GM19372 (cell line): ENCODE results near the gene CRYBG1.
A peak's percentile ranks its signal among the peaks of the same experiment; 100 is the strongest.

Source experiments
- ATAC-seq: cut with Tn5 transposase; IDR thresholded peaks from one replicate; pipeline ENCODE4 v1.9.1; 2021; ENCODE audit warnings: mild to moderate bottlenecking, low read depth, moderate library complexity; ENCODE audit not compliant: unreplicated experiment

CRYBG1 gene

DNA sequence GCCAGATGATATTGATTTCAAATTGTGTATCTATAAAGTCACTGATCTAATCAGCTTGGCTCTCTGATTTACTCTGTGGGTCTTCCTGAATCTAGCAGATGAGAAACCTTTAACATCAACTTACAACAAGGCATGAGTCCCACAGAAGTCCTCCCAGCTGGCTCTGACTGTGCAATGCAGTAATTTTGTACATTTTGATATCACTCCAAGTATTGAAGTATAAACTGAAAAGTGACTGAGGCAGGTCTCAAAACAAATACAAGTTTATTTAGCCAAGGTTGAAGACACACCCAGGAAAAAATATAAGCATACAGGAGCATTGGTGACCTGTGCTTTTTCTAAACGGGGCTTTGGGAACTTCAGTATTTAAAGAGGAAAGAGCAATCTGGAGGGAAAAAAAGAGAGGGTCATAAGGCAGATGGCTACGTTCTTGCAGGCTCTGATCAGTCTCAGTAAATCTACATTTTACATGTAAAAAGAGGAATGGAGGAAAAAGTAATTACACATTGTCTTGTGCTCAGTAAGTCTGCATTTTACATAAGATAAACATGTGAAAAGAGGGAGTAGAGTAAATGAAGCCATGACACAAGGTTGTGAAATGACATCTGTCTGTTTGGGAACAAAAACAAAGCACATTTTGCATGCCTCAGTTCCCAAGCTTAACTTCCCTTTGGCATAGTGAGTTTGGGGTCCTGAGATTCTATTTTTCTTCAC lies 59.5 kb downstream of the CRYBG1 start:
- ATAC-seq: no peak

- no peak for ATAC-seq
Observed at GRCh38 chr6:106421496-106421895, 61.0 kb downstream of the CRYBG1 start.

- no peak for ATAC-seq
Observed at GRCh38 chr6:106422534-106422933, 62.0 kb downstream of the CRYBG1 start.

GRCh38 chr6:106425382-106425781 lies 64.9 kb downstream of the CRYBG1 start:
- no peak for ATAC-seq

DNA sequence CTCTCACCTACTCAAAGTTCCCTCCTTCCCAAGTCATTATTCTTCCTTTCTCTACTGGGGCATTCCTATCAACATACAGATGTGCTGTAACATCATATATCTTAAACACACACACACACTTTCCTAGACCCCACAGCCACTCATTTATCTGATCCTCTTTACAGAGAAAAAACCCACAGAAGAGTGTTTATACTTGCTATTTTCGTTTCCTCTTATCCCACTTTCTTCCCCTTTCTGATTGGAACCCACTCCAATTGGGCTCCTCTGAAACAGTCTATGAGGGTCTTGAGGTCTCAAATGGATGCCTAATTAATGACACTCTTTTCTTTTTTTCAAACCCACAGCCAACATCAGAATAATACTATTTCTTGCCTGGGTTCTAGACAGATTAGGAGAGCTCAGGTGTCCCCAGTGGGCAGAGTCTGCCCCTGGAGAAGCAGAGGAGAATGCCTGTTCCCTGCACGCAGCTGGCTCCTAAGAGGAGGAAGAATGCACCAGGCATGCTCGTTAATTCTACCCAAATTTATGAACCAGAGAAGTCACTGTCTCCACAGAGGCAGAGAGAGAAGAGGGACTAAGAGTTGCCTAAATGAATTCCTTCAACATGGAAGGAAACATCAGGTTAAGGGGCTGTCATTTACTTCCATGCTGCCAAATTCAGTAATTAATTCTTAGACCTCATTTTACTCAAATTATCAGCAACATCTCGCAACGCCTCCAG lies 65.9 kb downstream of the CRYBG1 start:
- no peak for ATAC-seq

- no peak for ATAC-seq
Observed at GRCh38 chr6:106430466-106430865, 69.9 kb downstream of the CRYBG1 start.

DNA sequence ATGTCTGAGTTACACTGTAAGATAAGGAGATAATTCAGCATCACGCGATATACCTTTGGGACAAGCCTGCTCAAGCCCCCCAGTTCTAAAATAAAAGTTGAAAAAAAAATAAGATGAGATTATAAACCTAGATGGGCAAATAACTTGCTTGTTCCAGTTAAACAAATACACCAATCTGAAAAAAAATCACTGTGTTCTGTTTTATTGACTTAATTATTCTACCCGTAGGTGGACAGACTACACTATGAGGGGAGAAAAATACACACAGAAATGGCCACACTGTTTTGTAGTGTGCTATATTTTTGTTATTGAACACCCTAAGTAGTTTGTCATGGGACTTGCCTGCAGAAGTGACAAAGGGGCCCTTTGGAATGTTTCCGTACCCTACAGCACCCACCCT lies 70.9 kb downstream of the CRYBG1 start:
- no peak for ATAC-seq

DNA sequence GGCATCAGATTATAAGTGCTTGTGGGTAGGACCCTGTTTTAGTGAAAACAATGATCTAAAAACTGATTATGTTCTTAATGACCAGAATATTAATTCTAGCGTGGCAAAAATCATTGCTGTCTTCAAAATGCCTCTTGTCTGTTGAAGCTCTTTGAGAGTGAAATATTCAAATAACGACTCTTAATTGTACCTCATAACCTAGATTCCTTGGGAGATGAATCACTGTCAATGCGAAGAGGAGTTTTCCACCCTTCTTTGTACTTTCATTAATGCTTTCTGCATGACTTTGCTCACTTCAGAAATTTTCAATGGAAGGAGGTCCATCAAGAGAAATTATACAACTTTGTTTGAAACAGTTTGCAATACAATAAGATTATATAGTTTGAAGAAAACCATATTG lies 71.5 kb downstream of the CRYBG1 start:
- no peak for ATAC-seq

DNA sequence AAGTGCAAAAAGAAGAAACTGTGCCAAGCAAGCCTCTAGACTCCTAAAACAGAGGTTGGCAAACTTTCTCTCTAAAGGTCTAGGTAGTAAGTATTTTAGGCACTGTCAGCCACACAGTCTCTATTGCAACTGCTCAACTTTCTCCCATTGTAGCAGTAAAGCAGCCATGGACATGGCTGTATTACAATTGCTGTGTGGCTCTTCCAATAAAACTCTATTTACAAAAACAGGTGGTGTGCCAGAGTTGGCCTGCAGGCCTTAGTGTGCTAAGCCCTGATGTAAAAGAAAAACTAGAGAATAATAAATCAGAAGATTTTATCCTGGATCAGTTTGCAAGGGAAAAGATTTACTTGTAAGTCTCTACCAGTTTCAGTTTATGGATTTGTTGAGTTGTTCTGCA lies 74.0 kb downstream of the CRYBG1 start:
- no peak for ATAC-seq

GRCh38 chr6:106439459-106439858 lies 78.9 kb downstream of the CRYBG1 start:
- no peak for ATAC-seq

- no peak for ATAC-seq
Observed at GRCh38 chr6:106440546-106440945, 80.0 kb downstream of the CRYBG1 start.

DNA sequence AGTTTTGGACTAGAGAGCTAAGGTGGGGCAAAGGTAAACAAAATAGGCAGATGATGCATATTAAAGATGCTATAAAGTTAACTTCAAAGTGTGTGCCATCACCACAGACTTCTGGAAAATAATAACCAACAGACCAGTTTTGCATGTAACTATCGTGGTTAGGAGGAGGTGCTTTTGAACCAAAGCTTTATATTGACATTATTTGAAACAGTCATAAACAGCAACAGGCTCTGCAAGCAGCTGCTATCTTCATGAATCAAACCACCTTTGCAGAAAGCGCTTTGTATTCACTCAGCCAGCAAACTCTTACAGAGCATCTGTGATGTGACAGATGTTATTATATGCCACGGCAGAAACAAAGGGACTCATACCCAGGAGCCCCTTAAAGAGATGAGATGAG lies 81.9 kb downstream of the CRYBG1 start:
- ATAC-seq: no peak

DNA sequence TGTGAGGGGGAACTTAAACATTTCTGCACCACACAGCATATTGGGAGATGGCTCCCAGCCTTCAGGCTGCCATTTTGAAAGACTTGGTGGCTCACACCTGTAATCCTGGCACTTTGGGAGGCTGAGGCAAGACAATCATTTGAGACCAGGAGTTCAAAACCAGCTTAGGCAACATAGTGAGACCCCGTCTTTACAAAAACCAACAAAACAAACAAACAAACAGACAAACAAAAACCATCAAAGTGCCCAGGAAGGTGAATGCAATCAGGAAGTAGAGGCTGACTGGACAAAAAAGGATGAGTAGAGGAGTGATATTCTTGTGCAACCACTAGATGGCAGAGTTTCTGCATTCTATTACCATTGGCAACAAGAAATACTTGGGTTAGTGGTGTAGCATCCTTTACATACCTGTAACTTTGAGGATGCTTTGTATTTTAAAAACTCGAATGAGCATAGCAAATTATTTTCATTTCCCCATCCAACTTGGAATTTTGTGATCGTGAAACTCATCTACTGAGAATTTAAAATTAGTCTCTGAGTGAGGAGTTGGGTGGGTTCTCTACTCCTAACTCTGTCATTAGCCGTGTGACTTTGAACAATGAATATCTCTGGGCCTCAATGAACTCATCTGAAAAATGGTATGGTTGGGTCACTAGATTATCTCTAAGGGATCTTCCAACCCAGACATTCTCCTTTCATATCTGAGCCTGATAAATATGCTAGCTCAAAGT lies 84.4 kb downstream of the CRYBG1 start:
- ATAC-seq: peak; percentile 78

GRCh38 chr6:106445508-106445878 lies 85.0 kb downstream of the CRYBG1 start:
- no peak for ATAC-seq

GRCh38 chr6:106446287-106446885 lies 85.9 kb downstream of the CRYBG1 start:
- no peak for ATAC-seq

DNA sequence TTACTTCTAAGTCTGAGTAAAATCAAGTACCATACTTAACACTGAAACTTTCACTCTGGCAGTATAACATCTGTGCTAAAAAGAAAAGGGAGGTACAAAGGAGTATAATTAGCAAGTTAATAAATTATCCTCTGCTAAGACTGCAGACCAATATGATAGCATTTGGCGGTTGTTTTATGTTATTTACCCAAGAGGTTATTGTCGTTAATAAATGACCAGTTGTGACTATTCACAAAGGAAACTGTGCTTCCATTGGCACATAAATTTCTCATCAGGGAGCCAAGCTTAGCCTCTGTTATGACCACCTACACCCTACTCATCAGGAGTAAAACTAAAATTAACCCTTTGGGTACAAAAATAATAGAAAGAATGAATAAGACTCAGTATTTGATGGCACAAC lies 86.5 kb downstream of the CRYBG1 start:
- no peak for ATAC-seq

DNA sequence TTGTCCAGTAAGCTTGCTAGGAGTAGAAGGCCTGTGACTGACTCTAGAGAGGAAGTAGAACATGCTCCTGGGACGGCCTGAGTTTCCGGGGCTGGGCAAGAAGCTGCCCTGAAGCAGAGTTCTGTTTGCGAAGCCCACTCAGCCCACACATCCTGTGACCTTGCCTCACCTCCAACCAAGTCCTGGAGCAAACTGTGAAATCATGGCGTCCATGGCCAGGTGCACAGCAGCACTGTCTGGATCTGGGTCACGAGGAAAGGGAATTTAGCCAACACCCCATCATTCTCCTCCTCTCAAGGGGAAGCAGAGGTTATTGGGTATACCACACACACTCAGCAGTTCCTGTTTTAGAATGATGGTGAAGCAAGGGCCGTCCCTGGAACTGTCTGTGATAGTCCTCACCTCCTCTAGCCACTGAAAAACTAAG lies 87.5 kb downstream of the CRYBG1 start:
- no peak for ATAC-seq

DNA sequence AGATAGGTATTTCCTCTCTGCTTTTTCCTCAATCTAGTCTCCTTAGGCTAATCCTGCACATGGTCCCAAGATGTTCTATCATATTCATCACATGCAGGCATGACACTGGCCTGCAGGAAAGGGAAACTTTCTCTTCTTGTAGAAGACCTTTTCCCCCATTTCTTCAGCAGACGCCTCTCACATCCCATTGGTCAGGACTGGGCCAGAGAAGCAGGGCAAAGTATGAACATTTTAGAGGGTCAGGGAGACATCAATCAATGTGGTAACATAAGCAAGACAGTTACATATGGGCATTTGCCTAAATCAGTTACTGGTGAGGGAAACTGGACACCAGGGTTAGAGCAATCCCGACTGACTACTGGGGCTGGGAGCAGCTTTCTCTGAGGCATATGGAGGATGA lies 90.1 kb downstream of the CRYBG1 start:
- ATAC-seq: no peak

GRCh38 chr6:106451439-106451838 lies 90.9 kb downstream of the CRYBG1 start:
- ATAC-seq: no peak

DNA sequence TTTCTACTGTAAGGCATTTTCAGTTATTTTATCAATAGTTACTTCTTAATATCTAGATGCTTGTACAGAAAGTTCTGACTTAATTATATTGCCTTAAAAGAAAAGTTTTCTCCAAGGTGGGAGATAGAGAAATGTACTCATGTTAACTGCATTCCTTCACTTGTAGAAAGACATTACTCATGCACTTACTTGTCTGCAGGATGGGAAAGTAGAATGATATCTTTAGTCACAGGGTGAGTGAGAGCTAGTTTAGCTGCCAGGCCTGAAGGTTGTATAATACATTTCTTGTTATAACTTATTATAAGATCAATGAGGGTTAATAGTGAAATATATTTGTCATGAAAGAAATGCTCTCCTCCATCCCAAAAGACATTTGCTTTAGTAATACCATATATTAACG lies 92.1 kb downstream of the CRYBG1 start:
- ATAC-seq: no peak

DNA sequence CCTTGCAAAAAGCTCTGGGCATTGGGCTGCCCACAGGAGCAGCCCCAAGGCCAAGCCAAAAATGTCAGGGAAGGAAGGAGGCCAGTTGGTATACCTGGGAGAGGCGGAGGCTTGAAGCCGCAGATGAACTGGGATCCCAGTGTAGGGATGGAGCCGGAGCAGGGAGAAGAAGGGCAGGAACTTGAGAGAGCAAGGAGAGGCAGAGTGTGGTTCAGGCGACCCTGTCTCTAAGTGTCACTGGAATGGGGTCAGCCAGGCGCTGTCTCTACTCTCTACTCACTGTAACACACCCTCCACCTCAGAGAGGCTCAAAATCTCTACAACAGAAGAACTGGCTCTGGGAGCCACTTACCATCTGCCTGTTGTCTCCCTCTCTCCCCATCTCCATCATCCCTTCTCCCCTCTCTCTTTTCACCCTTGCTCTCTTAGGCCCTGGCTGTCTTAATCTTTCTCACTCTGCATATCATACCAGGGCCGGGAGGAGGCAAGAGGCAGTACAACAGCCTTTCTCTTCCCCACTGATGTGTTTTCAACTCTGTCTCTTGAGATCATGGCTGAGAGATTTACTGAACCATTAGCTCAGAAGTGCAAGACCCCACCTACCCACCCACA lies 93.3 kb downstream of the CRYBG1 start:
- no peak for ATAC-seq
